NCI-H345 (cell line): ENCODE data around the gene TRIM65.
"Not testable (repeated sequence)": the region's sequence is repeated elsewhere in the genome, so short reads cannot be mapped to it uniquely, and the experiment has no call there.

ENCODE experiments used
- DNase-seq: peaks from one replicate; lab custom pipeline; 2025; lab: John Stamatoyannopoulos, UW

TRIM65 gene

DNA sequence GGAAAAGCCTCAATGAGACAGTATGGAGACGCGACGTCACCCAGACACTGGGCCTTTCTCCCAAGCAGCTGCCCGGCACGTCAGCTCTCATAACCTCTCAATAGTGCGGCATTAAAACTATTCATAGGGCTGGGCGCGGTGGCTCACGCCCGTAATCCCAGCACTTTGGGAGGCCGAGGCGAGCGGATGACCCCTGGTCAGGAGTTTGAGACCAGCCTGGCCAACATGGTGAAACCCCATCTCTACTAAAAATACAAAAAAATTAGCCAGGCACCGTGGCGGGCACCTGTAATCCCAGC, 45.1 kb downstream of the TRIM65 start:
- not testable (repeated sequence) for DNase-seq

DNA sequence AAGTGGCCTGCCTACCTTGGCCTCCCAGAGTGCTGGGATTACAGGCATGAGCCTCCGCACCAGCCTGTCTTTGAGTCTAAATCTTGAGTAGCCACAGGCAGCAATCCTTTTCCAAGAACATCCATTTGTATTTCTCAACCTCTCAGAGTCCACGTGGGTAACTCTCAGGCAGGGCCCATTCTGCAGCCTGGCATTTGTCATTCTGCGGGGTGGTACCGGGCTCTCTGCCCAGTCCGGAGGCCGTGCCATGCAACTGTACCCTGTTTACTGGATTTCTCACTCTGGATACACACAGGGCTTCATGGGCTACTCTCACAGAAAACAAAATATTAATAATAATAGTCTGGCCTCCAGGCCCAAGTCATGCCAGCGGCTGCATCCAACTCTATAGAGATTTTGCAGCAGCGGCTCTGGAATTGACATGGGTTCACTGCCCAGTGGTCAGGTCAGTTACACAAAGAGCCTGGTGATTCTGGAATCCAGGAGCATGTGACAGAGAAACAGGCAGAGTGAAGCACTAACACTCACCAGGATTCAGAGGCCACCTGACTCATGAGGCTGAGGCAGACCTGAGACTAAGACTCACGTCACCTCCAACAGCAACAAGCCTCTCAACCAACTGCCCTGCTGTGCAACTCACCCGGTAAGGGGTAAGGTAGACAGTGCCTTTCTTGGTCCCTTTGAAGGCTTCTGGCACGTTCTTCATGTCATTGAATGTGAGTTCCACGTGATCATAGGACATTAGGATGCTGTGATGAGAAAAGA, 45.6 kb downstream of the TRIM65 start:
- no peak for DNase-seq

DNA sequence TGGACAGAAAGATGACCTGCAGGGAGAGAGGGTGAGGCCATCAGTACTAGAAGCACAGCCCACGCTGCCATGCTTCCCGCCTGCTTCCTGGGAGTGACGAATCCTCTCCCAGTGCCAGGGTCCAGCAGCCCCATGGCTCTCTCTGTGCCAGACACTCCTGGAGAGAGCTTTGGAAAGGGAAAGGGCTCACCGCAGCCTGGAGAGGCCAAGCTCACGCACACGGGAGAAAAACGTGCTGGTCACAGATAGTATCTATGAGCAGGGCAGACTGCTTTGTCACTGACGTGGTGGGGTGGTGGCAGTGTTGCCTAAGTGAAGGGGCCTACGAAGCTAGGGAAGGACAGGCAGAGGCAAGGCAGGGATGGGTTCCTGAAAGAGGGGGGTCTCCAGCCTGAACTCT, 47.0 kb downstream of the TRIM65 start:
- no peak for DNase-seq

DNA sequence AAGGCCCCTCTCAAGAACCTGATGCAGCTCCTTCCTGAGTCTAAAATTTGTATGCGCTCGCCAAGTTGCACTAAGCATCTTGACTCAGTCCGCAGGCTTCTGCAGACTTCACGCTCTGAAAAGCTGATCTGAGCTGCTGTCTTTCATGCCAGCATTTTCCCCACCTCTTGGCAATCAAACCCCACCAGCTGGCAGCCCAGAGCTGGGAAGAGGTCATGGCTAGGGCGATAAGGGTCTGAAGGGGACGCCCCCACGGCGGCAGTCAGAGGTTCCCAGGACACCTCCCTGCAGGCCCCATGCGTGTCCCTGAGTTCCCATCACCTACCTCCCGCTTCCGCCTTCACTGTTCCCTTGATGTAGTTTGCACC, 47.5 kb downstream of the TRIM65 start:
- DNase-seq: no peak

DNA sequence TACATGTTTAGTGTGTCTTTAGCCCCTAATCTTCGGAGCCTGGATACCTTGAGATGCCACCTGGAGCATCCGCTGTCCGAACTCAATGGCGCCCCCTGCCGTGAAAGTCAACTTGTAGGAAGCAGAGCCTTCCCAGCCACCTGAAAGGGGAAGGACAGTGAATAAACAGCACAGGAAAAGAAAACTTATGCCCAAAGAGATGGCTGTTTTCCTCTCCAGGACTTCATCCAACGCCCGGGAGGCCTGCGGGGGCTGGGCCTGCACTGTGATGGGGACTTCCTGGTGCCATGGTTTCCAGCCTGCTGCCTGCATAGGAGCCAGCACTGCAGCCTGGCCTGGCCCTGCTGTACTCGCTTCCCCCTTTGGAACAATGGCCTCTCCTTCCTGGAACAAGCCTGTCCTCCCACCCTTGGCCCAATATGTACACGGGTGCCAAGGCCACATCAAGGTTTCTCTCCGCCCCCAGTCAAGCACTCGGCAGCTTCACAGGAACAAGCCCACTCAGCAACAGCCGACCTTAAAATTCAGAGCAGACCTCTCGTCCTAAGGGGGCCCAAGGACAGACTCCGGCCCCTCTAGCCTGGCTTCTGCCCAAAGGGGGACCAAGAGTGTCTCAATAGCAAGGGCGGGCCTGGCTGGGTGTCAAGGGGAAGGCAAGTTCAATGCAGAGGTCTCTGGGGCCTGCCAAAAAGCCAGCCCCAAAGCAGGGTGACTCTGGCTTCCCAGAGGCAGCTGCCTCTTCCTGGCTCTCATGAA, 48.0 kb downstream of the TRIM65 start:
- DNase-seq: peak; percentile 47

DNA sequence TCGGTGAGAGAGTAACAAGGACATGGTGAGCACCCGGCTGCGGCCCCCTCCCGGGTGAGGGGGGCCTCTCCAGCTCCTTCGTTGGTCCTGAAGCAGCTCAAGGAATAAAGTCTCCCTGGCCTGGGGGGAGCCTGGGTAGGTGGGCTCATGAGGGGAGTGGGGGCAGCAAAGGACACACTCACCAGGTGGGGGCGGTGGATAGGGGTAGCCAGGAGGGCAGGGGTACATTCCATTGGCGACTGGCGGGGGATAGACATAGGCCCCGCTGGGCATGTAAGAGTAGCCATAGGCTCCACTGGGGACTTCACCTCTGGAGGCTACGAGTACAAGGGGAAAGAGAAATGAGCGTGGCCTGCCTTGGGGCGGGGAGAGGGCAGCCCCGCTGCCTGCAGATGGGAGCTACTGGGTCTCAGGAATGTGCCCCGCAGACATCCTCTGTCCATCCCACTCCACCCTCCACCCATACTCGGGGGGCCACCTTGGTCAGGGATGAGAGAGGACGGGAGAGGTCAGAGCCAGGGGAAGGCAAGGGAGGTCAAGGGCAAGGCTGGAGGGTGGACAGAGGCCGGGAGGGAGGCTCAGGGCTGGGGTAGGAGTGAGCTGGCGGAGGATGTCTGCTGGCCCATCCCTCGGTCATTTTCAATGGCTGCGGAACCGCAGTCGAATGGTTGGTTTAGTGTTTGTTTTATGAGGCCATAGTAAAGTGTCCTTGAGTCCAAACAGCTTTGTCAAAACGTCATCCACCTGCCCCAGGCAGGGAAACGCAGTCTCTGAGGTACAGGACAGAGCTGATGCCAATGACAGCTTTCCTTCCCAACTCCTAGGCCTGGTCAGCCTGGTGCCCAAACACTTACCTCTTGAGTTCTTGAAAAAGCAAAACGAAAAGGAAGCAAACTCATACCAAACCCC, 48.9 kb downstream of the TRIM65 start:
- no peak for DNase-seq

DNA sequence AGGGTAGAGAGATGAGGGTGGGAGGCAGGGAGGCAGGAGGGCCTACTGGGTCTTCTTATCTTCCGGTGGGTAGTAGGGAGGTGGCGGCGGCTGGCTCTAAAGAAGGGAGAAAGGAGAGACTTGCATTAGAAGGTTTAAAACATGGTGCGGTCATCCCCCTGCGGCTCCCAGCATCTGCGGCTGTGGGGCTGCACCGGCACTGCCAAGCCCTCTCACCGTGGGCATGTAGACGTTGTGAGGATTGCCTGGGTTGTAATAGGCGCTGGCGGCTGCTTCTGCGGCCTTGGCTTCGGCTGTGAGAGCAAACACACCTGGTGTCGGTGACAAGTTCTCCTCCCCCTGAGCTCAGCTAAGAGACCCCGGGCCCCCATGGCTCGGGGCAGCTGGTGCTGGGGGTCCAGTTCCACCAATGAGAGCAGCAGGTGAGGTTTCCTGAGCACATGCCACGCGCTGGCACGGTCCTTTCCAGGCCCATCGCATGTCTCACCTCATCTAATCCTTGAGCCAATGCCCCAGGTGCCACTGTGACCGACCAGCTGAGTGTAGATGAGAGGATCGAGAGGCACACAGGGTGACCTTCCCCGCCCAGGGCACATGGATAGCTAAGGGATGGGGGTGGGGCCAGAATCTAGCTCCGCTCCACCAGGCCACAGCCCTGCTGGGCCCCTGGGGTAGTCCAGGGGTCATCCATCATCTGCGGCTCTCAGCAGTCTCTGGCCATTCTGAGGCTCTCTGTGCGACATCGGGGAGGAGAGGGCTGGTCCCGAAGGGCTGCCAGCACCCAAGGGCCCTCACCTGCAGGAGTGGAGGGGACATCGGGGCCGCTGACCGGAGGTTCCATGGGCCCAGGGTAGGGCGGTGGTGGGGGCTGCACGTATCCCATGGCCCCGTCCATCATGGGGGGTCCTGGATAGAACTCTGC, 49.8 kb downstream of the TRIM65 start:
- no peak for DNase-seq

DNA sequence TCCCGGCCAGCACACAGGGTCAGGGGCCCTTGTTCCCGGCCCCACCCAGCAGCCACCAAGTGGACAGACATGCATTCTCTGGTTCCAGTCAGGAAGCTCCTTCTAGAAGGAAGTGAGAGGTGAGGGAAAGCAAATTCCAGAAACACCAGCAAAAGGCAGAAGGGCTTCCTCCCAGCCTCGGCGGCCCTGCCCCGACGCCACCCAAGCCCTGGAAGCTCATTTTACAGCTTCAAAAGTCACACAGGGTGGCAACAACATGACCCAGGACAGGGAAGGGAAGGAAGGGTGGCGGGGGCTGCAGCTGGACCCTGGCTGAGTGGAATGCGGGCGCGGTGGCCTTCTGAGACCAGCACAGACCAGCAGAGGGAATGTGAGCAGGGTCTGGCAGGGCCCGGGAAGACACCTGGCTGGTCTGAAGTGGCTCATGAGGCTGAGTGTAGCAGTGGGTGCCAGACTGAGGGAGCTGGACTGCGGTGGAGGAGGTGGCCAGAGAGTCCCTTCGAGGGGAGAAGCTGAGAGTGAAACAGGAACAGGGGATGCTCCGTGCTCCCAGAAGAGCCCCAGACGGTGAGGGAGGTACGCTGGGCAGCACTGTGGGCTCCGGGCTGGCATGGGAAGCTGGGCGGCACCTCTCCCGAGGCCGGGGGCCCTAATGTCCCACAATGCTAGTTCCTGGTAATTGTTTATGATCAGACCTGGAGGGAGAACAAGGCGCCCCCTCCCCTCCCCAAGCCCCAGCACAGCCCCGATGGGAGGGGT, 50.6 kb downstream of the TRIM65 start:
- DNase-seq: no peak

DNA sequence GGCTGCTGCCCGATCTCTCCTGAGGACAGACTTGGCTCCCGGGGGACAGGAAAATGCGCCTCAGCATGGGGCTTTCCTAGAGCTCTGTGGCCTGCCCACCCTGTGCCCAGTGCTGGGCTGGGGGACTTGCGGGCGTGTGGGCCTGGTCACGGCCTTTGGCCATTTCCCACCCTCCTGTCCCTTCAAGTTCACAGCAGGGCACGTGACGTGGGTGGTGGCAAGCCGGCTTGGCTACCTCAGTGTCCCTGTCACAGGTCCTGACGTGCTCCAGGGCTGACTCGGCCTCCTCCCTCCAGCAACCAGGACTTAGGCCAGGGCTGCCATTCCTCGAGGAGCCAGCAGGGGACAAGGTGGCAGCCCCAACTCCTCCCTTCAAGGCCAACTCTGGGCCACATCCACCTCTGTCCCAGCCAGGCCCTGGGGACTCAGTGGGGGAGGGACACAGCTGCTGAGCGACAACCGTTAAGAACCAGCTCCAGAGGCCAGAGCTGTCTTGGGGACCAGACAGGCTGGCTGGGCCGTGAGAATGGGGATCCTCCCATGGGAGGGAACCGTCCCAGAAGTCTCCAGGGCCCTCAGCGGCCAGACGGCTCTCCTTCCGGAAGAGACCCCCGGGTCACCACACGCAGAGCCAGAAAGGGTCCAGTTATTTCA, 51.6 kb downstream of the TRIM65 start:
- peak; percentile 44 for DNase-seq

DNA sequence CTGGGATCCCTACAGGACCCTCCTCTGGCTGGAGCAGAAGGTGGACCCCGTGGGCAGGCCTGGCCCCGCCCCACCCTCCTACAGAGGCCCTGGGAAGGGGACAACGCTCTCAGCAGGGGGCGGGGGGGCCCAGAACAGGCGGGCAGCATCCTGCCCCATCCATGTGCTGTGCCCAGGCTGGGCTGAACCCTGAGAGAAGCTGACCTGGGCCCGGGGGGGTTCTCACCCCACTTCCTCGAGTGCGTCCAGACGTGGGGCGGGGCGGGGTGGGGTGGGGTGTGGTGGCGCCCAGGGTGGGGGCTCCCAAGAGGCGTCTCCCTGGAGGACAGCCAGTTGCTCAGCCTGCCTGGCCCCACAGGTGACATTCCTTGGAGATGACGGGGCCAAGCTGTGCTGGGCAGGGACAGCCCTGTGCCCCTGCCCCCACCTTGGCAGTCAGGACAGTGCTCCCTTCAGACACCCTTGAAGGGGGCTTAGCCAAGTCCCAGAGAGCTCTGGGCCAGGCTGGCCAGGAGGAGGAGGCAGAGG, 52.2 kb downstream of the TRIM65 start:
- no peak for DNase-seq

DNA sequence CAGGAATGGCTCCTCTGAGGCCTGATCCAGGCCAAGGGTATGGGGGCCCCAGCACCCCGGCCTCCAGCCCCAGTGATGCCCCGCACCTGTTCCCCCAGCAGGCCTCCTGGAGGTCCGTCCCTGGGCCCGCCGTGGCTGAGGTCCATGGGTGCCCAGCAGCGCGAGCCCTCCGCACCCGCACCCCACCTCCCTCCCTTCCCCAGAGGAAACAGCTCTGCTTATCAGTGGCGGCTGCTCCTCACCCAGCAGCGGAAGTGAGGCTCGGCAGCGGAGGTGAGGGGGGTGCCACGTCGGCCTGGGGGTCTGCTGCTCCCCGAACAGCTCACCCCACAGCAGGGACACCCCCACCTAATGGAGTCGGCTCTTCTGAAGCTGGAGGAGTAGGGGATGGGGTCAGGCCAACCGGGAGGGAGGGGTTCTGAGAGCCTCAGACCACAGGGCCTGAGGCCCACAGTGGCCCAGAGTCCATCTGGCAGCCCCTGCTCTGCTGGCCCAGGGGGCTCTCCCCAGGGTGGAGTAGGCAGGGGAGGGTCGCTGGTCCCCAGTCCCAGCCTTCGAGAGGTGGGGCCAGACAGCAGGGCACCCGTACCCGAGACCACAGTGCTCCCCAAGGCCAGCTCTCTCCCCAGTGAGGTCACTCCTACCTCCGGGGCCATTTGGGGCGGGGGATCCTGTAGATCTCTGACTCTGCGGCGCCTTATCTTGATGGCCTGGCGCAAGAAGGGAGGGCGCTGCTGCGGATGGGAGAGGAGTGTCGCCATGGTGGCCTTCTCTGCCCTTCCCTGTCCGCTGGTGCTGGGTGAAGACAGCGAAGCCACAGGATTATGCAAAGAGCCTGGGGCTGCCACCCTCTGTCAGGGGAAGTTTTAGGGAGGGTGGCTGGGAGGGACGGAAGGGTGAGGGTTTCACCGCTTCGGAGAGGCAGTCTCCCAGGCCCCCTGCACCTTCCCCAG, 52.9 kb downstream of the TRIM65 start, which contains the start of gene UNC13D:
Gene UNC13D (minus strand): TSS at position 828 of the 953 bp plus-strand sequence. CDS start 67 bp downstream, at position 761.
- DNase-seq: no peak

DNA sequence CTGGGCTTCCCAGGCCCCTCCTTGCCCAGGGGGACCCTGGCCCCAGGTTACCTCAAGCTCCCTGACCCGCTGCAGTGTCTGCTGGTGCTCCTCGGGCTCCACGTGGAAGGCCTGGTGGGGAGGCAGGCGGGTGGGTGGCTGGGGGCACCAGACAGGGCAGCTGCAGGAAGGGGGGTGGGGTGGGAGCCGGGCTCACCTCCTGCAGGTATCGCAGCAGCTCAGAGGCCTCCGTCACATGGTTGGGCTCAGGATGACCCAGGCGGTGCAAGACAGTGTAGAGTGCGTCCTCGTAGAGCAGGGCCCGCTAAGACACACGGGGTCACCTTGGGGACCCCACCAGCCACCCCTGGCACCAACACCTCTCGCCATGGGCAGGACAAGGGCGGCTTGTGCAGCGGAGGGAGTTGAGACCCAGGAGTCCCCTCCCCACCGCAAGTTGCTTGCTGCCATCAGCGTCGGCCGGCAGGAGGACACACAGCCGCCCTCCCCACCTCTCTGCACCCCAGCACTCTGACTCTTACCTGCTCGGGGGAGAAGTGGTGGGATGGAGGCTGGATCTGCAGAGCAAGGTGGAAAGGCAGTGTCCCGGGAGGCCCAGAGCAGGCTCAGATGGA, 53.7 kb downstream of the TRIM65 start:
- no peak for DNase-seq

DNA sequence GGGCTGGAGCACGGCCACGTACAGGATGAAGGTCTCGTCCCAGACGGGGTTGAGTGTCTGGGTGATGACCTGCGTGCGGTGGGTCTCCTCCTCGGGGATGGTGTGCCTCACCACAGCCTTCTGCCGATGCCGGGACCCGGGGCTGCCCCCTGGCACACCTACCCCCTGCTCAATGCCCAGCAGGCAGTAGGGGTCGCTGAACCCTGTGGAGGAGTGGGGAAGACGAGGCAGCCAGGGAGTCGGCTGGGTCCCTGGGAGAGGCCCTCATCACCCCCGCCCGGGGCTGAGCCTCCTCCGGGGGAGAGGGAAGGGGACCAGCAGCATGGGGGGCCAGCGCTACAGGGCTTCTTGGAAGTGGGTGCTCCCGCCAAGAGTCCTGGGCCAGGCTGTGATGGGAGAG, 54.3 kb downstream of the TRIM65 start:
- DNase-seq: no peak

DNA sequence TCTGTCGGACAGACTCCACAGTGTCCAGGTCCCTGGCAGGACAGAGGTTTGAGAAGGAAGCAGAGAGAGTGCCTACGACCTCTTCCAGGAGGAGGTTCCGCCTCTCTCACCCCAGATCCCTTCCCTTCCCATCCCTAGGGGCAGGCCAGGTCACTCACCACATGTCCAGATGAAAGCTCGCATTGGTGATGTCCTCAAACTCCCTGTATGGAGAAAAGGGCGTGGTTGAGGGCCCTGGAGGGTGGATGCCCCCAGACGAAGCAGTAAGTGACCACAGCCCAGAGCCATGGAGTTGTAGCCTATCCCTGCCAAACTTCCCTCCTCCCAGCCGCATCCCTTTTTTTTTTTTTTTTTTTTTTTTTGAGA, 56.0 kb downstream of the TRIM65 start:
- DNase-seq: no peak

DNA sequence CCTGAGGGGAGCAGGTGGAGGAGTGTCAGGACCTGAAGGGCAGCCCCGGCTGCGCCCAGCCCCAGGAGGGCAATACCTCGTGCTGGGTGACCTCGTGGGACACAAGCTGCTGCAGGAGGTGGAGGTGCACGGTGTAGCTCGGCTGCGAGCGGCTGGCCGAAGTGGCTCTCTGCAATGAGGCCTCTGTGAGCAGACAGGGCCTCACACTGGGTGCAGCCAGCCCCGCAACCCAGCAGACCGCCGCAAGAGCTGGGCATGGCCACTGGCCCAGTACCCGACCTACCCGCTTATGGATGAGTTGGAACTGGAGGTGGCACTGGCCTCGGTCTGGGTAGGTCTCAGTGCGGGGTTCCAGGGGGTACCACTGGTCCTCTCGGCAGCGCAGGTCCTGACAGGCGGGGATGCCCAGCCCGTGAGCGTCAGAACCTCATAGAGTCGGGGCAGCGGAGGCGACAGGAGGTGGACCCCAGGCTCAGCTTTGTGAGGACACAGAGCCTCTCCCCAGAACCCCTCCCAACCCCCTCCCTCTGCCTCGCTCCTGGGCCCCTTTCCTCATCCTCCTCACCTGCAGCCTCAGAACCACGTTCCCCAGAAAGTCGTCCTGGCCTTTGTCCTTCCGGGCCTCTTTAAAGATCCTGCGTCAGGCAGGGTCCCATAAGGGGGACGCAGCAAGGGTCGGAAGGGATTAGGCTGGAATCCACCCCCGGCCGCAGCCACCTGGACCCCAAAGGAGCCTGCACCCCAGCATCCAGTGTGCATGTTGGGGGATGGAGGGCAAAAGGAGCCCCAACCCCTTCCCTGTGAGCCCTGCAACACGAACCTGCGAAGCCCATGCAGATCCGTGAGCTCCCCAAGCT, 56.6 kb downstream of the TRIM65 start:
- DNase-seq: no peak
